ENCODE results near the gene SPATA46.

The SPATA46 gene

GRCh38 chr1:162416909-162417308 is 40.3 kb upstream of the SPATA46 start:
- peaks cover 9% of the 10 kb centered on the region for H3K4me1 ChIP-seq (ENCODE audit: low read length)
- no peaks in the 10 kb centered on the region for H3F3A ChIP-seq (ENCODE audit: insufficient read depth, low read length)
- H3K4me3 ChIP-seq (ENCODE audit: low read length): no peak overlapping the region
- H3K27ac ChIP-seq (ENCODE audit: low read length): no peak overlapping the region
- no peaks in the 10 kb centered on the region for H4K20me1 ChIP-seq (ENCODE audit: insufficient read depth, low read length)
- no peaks in the 10 kb centered on the region for H3K27me3 ChIP-seq (replicated peaks; ENCODE audit: insufficient read depth, low read length)
- no peaks in the 10 kb centered on the region for H3K9me2 ChIP-seq (replicated peaks; ENCODE audit: insufficient read depth, low read length)
- H2AFZ ChIP-seq (ENCODE audit: low read length): no peak overlapping the region
- H3K9ac ChIP-seq (ENCODE audit: low read length): no peak overlapping the region
- no peak overlapping the region for H3K4me2 ChIP-seq (ENCODE audit: low read depth, low read length)
- TF ChIP-seq EZH2phosphoT487 (IDR thresholded peaks at IDR 0.05; ENCODE audit: low read length) (no peak), EZH2 (optimal IDR thresholded peaks at IDR 0.05; ENCODE audit: low read depth, low read length) (no peak), CTCF (IDR thresholded peaks at IDR 0.05; ENCODE audit: low read length) (no peak)
- no peaks in the 10 kb centered on the region for H3K79me2 ChIP-seq (ENCODE audit: low read length)
- no peaks in the 10 kb centered on the region for H3K36me3 ChIP-seq (replicated peaks; ENCODE audit: insufficient read depth, low read length)
- no peak for DNase-seq
- no peaks in the 10 kb centered on the region for H3K9me3 ChIP-seq (replicated peaks; ENCODE audit: insufficient read depth, low read length)

DNA sequence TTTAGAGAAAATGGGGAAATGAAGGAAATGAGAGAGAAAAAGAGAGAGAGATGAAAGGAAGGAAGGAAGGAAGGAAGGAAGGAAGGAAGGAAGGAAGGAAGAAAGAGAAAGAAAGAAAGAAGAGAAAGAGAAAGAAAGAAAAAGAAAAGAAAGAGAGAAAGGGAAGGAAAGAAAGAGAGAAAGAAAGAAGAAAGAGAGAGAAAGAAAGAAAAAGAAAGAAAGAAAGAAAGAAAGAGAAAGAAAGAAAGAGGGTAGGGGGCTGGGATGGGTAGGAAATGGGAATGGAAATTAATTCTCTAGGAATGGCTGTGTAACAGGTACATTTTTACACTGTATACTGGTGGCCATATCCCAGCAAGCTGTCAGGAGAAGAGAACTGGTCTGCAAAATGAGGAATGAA is 39.6 kb upstream of the SPATA46 start:
- no peak for TF ChIP-seq CTCF (IDR thresholded peaks at IDR 0.05; ENCODE audit: low read length)
- TF ChIP-seq EZH2 (optimal IDR thresholded peaks at IDR 0.05; ENCODE audit: low read depth, low read length): no peak
- TF ChIP-seq EZH2phosphoT487 (IDR thresholded peaks at IDR 0.05; ENCODE audit: low read length): no peak
- Histone ChIP-seq H3K4me2 (ENCODE audit: low read depth, low read length) (no peak overlapping the region), H3K9me2 (replicated peaks; ENCODE audit: insufficient read depth, low read length) (no peaks in the 10 kb centered on the region), H3K27ac (ENCODE audit: low read length) (no peak overlapping the region), H3K27me3 (replicated peaks; ENCODE audit: insufficient read depth, low read length) (no peaks in the 10 kb centered on the region), H3F3A (ENCODE audit: insufficient read depth, low read length) (no peaks in the 10 kb centered on the region), H3K4me1 (ENCODE audit: low read length) (peaks cover 2% of the 10 kb centered on the region), H4K20me1 (ENCODE audit: insufficient read depth, low read length) (no peaks in the 10 kb centered on the region), H3K4me3 (ENCODE audit: low read length) (no peak overlapping the region), H3K9ac (ENCODE audit: low read length) (no peak overlapping the region), H3K79me2 (ENCODE audit: low read length) (no peaks in the 10 kb centered on the region), H3K36me3 (replicated peaks; ENCODE audit: insufficient read depth, low read length) (no peaks in the 10 kb centered on the region), H2AFZ (ENCODE audit: low read length) (no peak overlapping the region), H3K9me3 (replicated peaks; ENCODE audit: insufficient read depth, low read length) (no peaks in the 10 kb centered on the region)
- DNase-seq: no peak

GRCh38 chr1:162412002-162412401 is 35.3 kb upstream of the SPATA46 start, which contains the start of gene SH2D1B:
TSS of gene SH2D1B (minus strand) at chr1:162412136. CDS start at chr1:162412016, 120 bp downstream.
- H4K20me1 ChIP-seq (ENCODE audit: insufficient read depth, low read length): no peaks in the 10 kb centered on the region
- DNase-seq: no peak
- H3K9me3 ChIP-seq (replicated peaks; ENCODE audit: insufficient read depth, low read length): no peaks in the 10 kb centered on the region
- no peak within 1 kb of the TSS for H3K27ac ChIP-seq (ENCODE audit: low read length)
- H3K36me3 ChIP-seq (replicated peaks; ENCODE audit: insufficient read depth, low read length): no peaks in the 10 kb centered on the region
- H2AFZ ChIP-seq (ENCODE audit: low read length): no peak within 1 kb of the TSS
- no peak within 1 kb of the TSS for H3K9ac ChIP-seq (ENCODE audit: low read length)
- H3K9me2 ChIP-seq (replicated peaks; ENCODE audit: insufficient read depth, low read length): no peaks in the 10 kb centered on the region
- H3K4me1 ChIP-seq (ENCODE audit: low read length): peaks cover 12% of the 10 kb centered on the region
- H3K4me2 ChIP-seq (ENCODE audit: low read depth, low read length): no peak within 1 kb of the TSS
- H3K79me2 ChIP-seq (ENCODE audit: low read length): no peaks in the 10 kb centered on the region
- TF ChIP-seq CTCF (IDR thresholded peaks at IDR 0.05; ENCODE audit: low read length): no peak
- TF ChIP-seq EZH2 (optimal IDR thresholded peaks at IDR 0.05; ENCODE audit: low read depth, low read length): no peak
- TF ChIP-seq EZH2phosphoT487 (IDR thresholded peaks at IDR 0.05; ENCODE audit: low read length): no peak
- no peak within 1 kb of the TSS for H3K4me3 ChIP-seq (ENCODE audit: low read length)
- H3K27me3 ChIP-seq (replicated peaks; ENCODE audit: insufficient read depth, low read length): no peaks in the 10 kb centered on the region
- peaks cover 5% of the 10 kb centered on the region for H3F3A ChIP-seq (ENCODE audit: insufficient read depth, low read length)

Measured in MM.1S (cell line).